Measurements from ENCODE around the gene ZFYVE28.

Gene ZFYVE28

GRCh38 chr4:2246384-2247127 is 171.9 kb downstream of the ZFYVE28 start:
- no peak overlapping the region for H3K27ac ChIP-seq (ENCODE audit: low read length)
- peaks cover 3% of the 10 kb centered on the region; the same call in 1 of the 2 replicates for H3K27me3 ChIP-seq (ENCODE audit: insufficient read depth, low read length)
- H3K36me3 ChIP-seq (ENCODE audit: insufficient read depth, low read depth, low read length): no peaks in the 10 kb centered on the region
- H3K9me3 ChIP-seq (ENCODE audit: insufficient read depth, low read depth, low read length): peaks cover 8% of the 10 kb centered on the region
- no peak overlapping the region for H3K4me3 ChIP-seq (ENCODE audit: low read length)
- no peaks in the 10 kb centered on the region for H3K4me1 ChIP-seq (ENCODE audit: insufficient read depth, low read length)
- no peak overlapping the region for H3K9ac ChIP-seq (ENCODE audit: low read depth, low read length)

GRCh38 chr4:2245787-2246275 is 172.6 kb downstream of the ZFYVE28 start:
- Histone ChIP-seq H3K9ac (ENCODE audit: low read depth, low read length) (no peak overlapping the region), H3K4me3 (ENCODE audit: low read length) (no peak overlapping the region), H3K27me3 (ENCODE audit: insufficient read depth, low read length) (peaks cover 3% of the 10 kb centered on the region; the same call in 1 of the 2 replicates), H3K36me3 (ENCODE audit: insufficient read depth, low read depth, low read length) (no peaks in the 10 kb centered on the region), H3K9me3 (ENCODE audit: insufficient read depth, low read depth, low read length) (peaks cover 8% of the 10 kb centered on the region), H3K4me1 (ENCODE audit: insufficient read depth, low read length) (no peaks in the 10 kb centered on the region), H3K27ac (ENCODE audit: low read length) (no peak overlapping the region)

- 0 out of 2 replicates have a peak, but pooled peaks cover 4% of the 10 kb centered on the region for H3K4me1 ChIP-seq (ENCODE audit: insufficient read depth, low read length)
- no peak overlapping the region for H3K4me3 ChIP-seq (ENCODE audit: low read length)
- peaks cover 8% of the 10 kb centered on the region for H3K9me3 ChIP-seq (ENCODE audit: insufficient read depth, low read depth, low read length)
These were observed 173.2 kb downstream of the ZFYVE28 start for GRCh38 chr4:2245057-2245786.

GRCh38 chr4:2243681-2244380 is 174.6 kb downstream of the ZFYVE28 start:
- Histone ChIP-seq H3K9me3 (ENCODE audit: insufficient read depth, low read depth, low read length) (peaks cover 8% of the 10 kb centered on the region), H3K27me3 (ENCODE audit: insufficient read depth, low read length) (peaks cover 3% of the 10 kb centered on the region; the same call in 1 of the 2 replicates), H3K4me3 (ENCODE audit: low read length) (no peak overlapping the region), H3K9ac (ENCODE audit: low read depth, low read length) (no peak overlapping the region), H3K4me1 (ENCODE audit: insufficient read depth, low read length) (0 out of 2 replicates have a peak, but pooled peaks cover 4% of the 10 kb centered on the region), H3K36me3 (ENCODE audit: insufficient read depth, low read depth, low read length) (peaks cover 10% of the 10 kb centered on the region), H3K27ac (ENCODE audit: low read length) (no peak overlapping the region)

More at GRCh38 chr4:2245057-2245786, 173.2 kb downstream of the ZFYVE28 start:
- Histone ChIP-seq H3K9ac (ENCODE audit: low read depth, low read length) (no peak overlapping the region), H3K27ac (ENCODE audit: low read length) (no peak overlapping the region), H3K27me3 (ENCODE audit: insufficient read depth, low read length) (peaks cover 3% of the 10 kb centered on the region; the same call in 1 of the 2 replicates), H3K36me3 (ENCODE audit: insufficient read depth, low read depth, low read length) (no peaks in the 10 kb centered on the region; the same call in 1 of the 2 replicates)

- Histone ChIP-seq H3K27ac (ENCODE audit: low read length) (no peak within 1 kb of the TSS), H3K4me1 (ENCODE audit: insufficient read depth, low read length) (0 out of 2 replicates have a peak, but pooled peaks cover 4% of the 10 kb centered on the region), H3K9ac (ENCODE audit: low read depth, low read length) (peak within 1 kb of the TSS; percentile 82; the same call in 1 of the 2 replicates)
These were observed 176.8 kb downstream of the ZFYVE28 start, which contains the start of the genes HAUS3 and POLN for GRCh38 chr4:2241410-2242353. HAUS3 (minus strand) TSS chr4:2242121; CDS start chr4:2240946, 1,175 bp downstream. POLN (minus strand) TSS chr4:2242121; CDS start chr4:2229231, 12,890 bp downstream.

GRCh38 chr4:2241003-2241402 is 177.4 kb downstream of the ZFYVE28 start:
- H3K27ac ChIP-seq (ENCODE audit: low read length): no peak overlapping the region

More at GRCh38 chr4:2241410-2242353, 176.8 kb downstream of the ZFYVE28 start, which contains the start of the genes HAUS3 and POLN:
- H3K4me3 ChIP-seq (ENCODE audit: low read length): peak within 1 kb of the TSS; percentile 77
- peaks cover 27% of the 10 kb centered on the region for H3K36me3 ChIP-seq (ENCODE audit: insufficient read depth, low read depth, low read length)
- H3K27me3 ChIP-seq (ENCODE audit: insufficient read depth, low read length): peaks cover 3% of the 10 kb centered on the region; the same call in 1 of the 2 replicates
- peaks cover 8% of the 10 kb centered on the region for H3K9me3 ChIP-seq (ENCODE audit: insufficient read depth, low read depth, low read length)

GRCh38 chr4:2236944-2237666 is 181.3 kb downstream of the ZFYVE28 start:
- no peak overlapping the region for H3K27ac ChIP-seq (ENCODE audit: low read length)
- H3K9ac ChIP-seq (ENCODE audit: low read depth, low read length): no peak overlapping the region
- 0 out of 2 replicates have a peak, but pooled peaks cover 4% of the 10 kb centered on the region for H3K4me1 ChIP-seq (ENCODE audit: insufficient read depth, low read length)
- H3K4me3 ChIP-seq (ENCODE audit: low read length): no peak overlapping the region
- no peaks in the 10 kb centered on the region for H3K9me3 ChIP-seq (ENCODE audit: insufficient read depth, low read depth, low read length)
- no peaks in the 10 kb centered on the region for H3K27me3 ChIP-seq (ENCODE audit: insufficient read depth, low read length)
- peaks cover 51% of the 10 kb centered on the region for H3K36me3 ChIP-seq (ENCODE audit: insufficient read depth, low read depth, low read length)

More at GRCh38 chr4:2241003-2241402, 177.4 kb downstream of the ZFYVE28 start:
- Histone ChIP-seq H3K27me3 (ENCODE audit: insufficient read depth, low read length) (peaks cover 3% of the 10 kb centered on the region; the same call in 1 of the 2 replicates), H3K36me3 (ENCODE audit: insufficient read depth, low read depth, low read length) (peaks cover 31% of the 10 kb centered on the region), H3K4me3 (ENCODE audit: low read length) (peak overlapping the region; percentile 77), H3K9me3 (ENCODE audit: insufficient read depth, low read depth, low read length) (peaks cover 8% of the 10 kb centered on the region), H3K9ac (ENCODE audit: low read depth, low read length) (peak overlapping the region; percentile 82; the same call in 1 of the 2 replicates), H3K4me1 (ENCODE audit: insufficient read depth, low read length) (0 out of 2 replicates have a peak, but pooled peaks cover 4% of the 10 kb centered on the region)

- peaks cover 26% of the 10 kb centered on the region for H3K36me3 ChIP-seq (ENCODE audit: insufficient read depth, low read depth, low read length)
- H3K4me1 ChIP-seq (ENCODE audit: insufficient read depth, low read length): no peaks in the 10 kb centered on the region
- H3K9me3 ChIP-seq (ENCODE audit: insufficient read depth, low read depth, low read length): no peaks in the 10 kb centered on the region
- H3K4me3 ChIP-seq (ENCODE audit: low read length): no peak overlapping the region
- H3K27ac ChIP-seq (ENCODE audit: low read length): no peak overlapping the region
- no peak overlapping the region for H3K9ac ChIP-seq (ENCODE audit: low read depth, low read length)
- H3K27me3 ChIP-seq (ENCODE audit: insufficient read depth, low read length): no peaks in the 10 kb centered on the region
These were observed 187.4 kb downstream of the ZFYVE28 start for GRCh38 chr4:2231082-2231481.

- no peak overlapping the region for H3K27ac ChIP-seq (ENCODE audit: low read length)
- H3K9ac ChIP-seq (ENCODE audit: low read depth, low read length): no peak overlapping the region
- no peaks in the 10 kb centered on the region; the same call in 1 of the 2 replicates for H3K27me3 ChIP-seq (ENCODE audit: insufficient read depth, low read length)
These were observed 192.2 kb downstream of the ZFYVE28 start for GRCh38 chr4:2226261-2226660.

GRCh38 chr4:2222838-2223237 is 195.6 kb downstream of the ZFYVE28 start:
- Histone ChIP-seq H3K9me3 (ENCODE audit: insufficient read depth, low read depth, low read length) (no peaks in the 10 kb centered on the region), H3K27ac (ENCODE audit: low read length) (no peak overlapping the region), H3K36me3 (ENCODE audit: insufficient read depth, low read depth, low read length) (no peaks in the 10 kb centered on the region), H3K9ac (ENCODE audit: low read depth, low read length) (no peak overlapping the region; the same call in 1 of the 2 replicates), H3K27me3 (ENCODE audit: insufficient read depth, low read length) (peaks cover 21% of the 10 kb centered on the region; the same call in 1 of the 2 replicates), H3K4me1 (ENCODE audit: insufficient read depth, low read length) (peaks cover 29% of the 10 kb centered on the region), H3K4me3 (ENCODE audit: low read length) (no peak overlapping the region)

More at GRCh38 chr4:2226261-2226660, 192.2 kb downstream of the ZFYVE28 start:
- Histone ChIP-seq H3K4me3 (ENCODE audit: low read length) (no peak overlapping the region), H3K4me1 (ENCODE audit: insufficient read depth, low read length) (peaks cover 21% of the 10 kb centered on the region), H3K9me3 (ENCODE audit: insufficient read depth, low read depth, low read length) (no peaks in the 10 kb centered on the region), H3K36me3 (ENCODE audit: insufficient read depth, low read depth, low read length) (no peaks in the 10 kb centered on the region; the same call in 1 of the 2 replicates)
